Spleen (tissue), 11 donors: Measurements from ENCODE around the gene MAGI2. TPM values are rescaled to one million over a fixed set of nuclear protein-coding genes. Genes with fewer than 3 reads are reported as not detected.

Source experiments
- DNase-seq: peaks from one replicate; pipeline ENCODE4 v3.0.0-alpha.2; 2020
- H3K27ac ChIP-seq, 8 donors: fragments of 200-600 bp; sonication (generic) in 7 of 8; 1 replicate in 4 of 8; 2 replicates in 4 of 8; pipeline versions ENCODE4 v1.5.0 to v1.8.0; 2016 to 2021; ENCODE audit warnings: inconsistent platforms in 4 of 8, mild to moderate bottlenecking in 4 of 8, moderate library complexity in 1 of 8
- H3K27me3 ChIP-seq, 7 donors: fragments of 200-600 bp; sonication (generic) in 6 of 7; replicated peaks in 1 of 7; 1 replicate in 4 of 7; 2 replicates in 3 of 7; pipeline versions ENCODE4 v1.5.0 to v1.8.0; 2016 to 2021; ENCODE audit warnings: inconsistent platforms in 3 of 7, mild to moderate bottlenecking in 1 of 7
- H3K36me3 ChIP-seq, 6 donors: fragments of 200-600 bp; sonication (generic) in 5 of 6; 1 replicate in 4 of 6; 2 replicates in 2 of 6; pipeline versions ENCODE4 v1.5.0 to v1.8.0; 2016 to 2021; ENCODE audit warnings: inconsistent platforms in 2 of 6
- H3K4me1 ChIP-seq, 6 donors: fragments of 200-600 bp; sonication (generic) in 5 of 6; 1 replicate in 3 of 6; 2 replicates in 3 of 6; pipeline versions ENCODE4 v1.5.0 to v1.8.0; 2016 to 2021; ENCODE audit warnings: inconsistent platforms in 3 of 6
- H3K4me3 ChIP-seq, 8 donors: fragments of 200-600 bp; sonication (generic) in 7 of 8; 1 replicate in 4 of 8; 2 replicates in 4 of 8; pipeline versions ENCODE4 v1.5.0 to v1.8.0; 2016 to 2021; ENCODE audit warnings: inconsistent platforms in 4 of 8, mild to moderate bottlenecking in 4 of 8, moderate library complexity in 2 of 8
- H3K9me3 ChIP-seq, 8 donors: fragments of 200-600 bp; sonication (generic) in 7 of 8; 1 replicate in 4 of 8; 2 replicates in 4 of 8; pipeline versions ENCODE4 v1.5.0 to v1.8.0; 2016 to 2021; ENCODE audit warnings: inconsistent platforms in 4 of 8
- CTCF ChIP-seq, 11 experiments: fragments of 200-600 bp in 7 of 11; fragments of 450-650 bp in 4 of 11; sonication (generic) in 4 of 11; IDR thresholded peaks in 8 of 11; conservative IDR thresholded peaks in 3 of 11; 1 replicate in 7 of 11; 2 replicates in 4 of 11; pipeline versions ENCODE4 v1.4.0 to v1.8.0; 2016 to 2021; ENCODE audit warnings: antibody characterized with exemption in 11 of 11, inconsistent platforms in 4 of 11, mild to moderate bottlenecking in 1 of 11
- POLR2A ChIP-seq, 3 donors: fragments of 450-650 bp; IDR thresholded peaks; one replicate each; pipeline ENCODE4 v1.5.1; 2017; ENCODE audit warnings: antibody characterized with exemption in 3 of 3, mild to moderate bottlenecking in 1 of 3
- POLR2AphosphoS5 ChIP-seq, 3 donors: sonication (generic); formaldehyde crosslinking; IDR thresholded peaks; one replicate each; pipeline ENCODE4 v1.5.1; 2017; ENCODE audit warnings: antibody characterized with exemption in 3 of 3
- WGBS, 5 donors: extraction: QIAGEN DNeasy Blood & Tissue Kit in 3 of 5; methylation state at CpG; one replicate each; pipeline versions ENCODE4 v1.1.5 to v1.1.7; 2013 to 2018; 5-methylcytosine and 5-hydroxymethylcytosine counted together
- intact Hi-C: fragments of 100-400 bp; cut with DNase I; formaldehyde crosslinking; loops from one replicate; pipeline ENCODE4 v1.15.0; 2023; ENCODE audit warnings: low total_unique reads
- polyA plus RNA-seq, 3 donors: library from polyadenylated mRNA; stranded (reverse); fragments of 200-250 nt; gene quantifications; one replicate each; pipeline ENCODE4 v1.2.1, GENCODE V29; 2013
- total RNA-seq, 7 donors: library from RNA; depleted of rRNA in 3 of 7; stranded (reverse); fragments of >200 nt in 3 of 7; fragmentation: NEBNext Ultra II Directional in 4 of 7; extraction: Animal tissue kit (Norgen Biotek cat#: 25700) in 4 of 7; gene quantifications; one replicate each; pipeline versions ENCODE4 v1.1.0 to v1.2.1, GENCODE V29; 2016 to 2021
- donor health status: healthy with polysubstance abuse.
- donor health status: DM: no; HTN: no; CAD: no; lungs with moderate emphysema.
- donor health status: DM: no; HTN: no; CAD: no.
- donor health status: Bipolar disorder and iron deficiency.
- donor health status: healthy.
- donor health status: DM: no; HTN: no; CAD: no.
- donor health status: DM: yes; HTN: yes; CAD: no.

The MAGI2 gene
- total and polyA plus RNA-seq, 10 donors, result 0.74 to 18.1 (median 11.1) TPM

DNA sequence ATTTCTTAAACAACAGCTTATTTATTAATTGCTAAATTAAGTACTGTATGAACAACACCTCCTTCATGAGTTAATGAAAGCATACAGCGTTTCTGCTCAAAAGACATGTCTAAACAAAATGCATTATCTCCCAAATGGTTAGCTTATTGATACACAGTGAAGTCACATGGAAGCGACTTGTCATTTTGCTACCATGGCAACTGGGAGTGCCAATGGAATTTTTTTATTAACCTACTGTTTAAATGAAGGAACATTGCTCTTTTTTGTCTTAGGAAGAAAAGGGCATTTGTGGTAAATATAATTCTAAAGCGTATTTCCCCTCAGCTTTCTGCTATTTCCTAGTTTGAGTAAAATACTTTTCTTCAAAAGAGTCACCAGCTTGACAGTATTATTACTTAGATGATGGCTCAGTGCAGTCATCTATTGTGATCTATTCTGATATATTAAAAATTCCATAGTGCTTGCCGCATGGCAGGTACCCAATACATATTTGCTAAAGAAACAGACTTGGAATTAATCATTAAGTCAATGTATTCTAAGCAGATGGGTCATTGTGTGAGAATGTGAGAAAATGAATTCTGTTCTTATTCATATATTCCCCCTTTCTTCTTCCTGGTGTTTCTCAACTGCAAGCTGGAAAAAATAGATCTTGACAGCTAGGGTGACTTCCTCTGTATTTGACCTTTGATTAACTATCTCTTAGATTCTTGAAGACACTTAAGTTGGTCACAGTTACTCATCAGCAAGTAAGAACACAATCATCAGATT, 818.3 kb downstream of the MAGI2 start:
- intact Hi-C loops, result no loop called here
- no peak overlapping the region for H3K4me3 ChIP-seq
- H3K36me3 ChIP-seq, result no peaks in the 10 kb centered on the region
- no peaks in the 10 kb centered on the region for H3K4me1 ChIP-seq
- DNase-seq, result no peak
- H3K27me3 ChIP-seq, result no peaks in the 10 kb centered on the region
- whole genome bisulfite sequencing, 5 donors, result 80 to 88% (median 83%) methylated on average over 4 of the region's 4 CpGs
- H3K9me3 ChIP-seq, result peaks cover 0 to 9% (median 0%) of the 10 kb centered on the region in 8 donors
- TF ChIP-seq POLR2AphosphoS5 (IDR thresholded peaks at IDR 0.05) (no peak), POLR2A (IDR thresholded peaks at IDR 0.05) (no peak), CTCF (IDR thresholded peaks at IDR 0.05 in 8 of 11, conservative IDR thresholded peaks at IDR 0.05 in 3 of 11) (no peak)
- H3K27ac ChIP-seq, result no peak overlapping the region

GRCh38 chr7:78634093-78634492, 819.4 kb downstream of the MAGI2 start:
- H3K4me3 ChIP-seq, result no peak overlapping the region
- H3K9me3 ChIP-seq, result peaks cover 0 to 9% (median 0%) of the 10 kb centered on the region in 8 donors
- DNase-seq, result no peak
- TF ChIP-seq CTCF (IDR thresholded peaks at IDR 0.05 in 8 of 11, conservative IDR thresholded peaks at IDR 0.05 in 3 of 11) (no peak), POLR2AphosphoS5 (IDR thresholded peaks at IDR 0.05) (no peak), POLR2A (IDR thresholded peaks at IDR 0.05) (no peak)
- no peak overlapping the region for H3K27ac ChIP-seq
- intact Hi-C loops, result no loop called here
- no peaks in the 10 kb centered on the region for H3K27me3 ChIP-seq
- H3K36me3 ChIP-seq, result no peaks in the 10 kb centered on the region
- WGBS, 5 donors, result 90 to 97% (median 96%) methylated on average over 1 of the region's 1 CpG
- no peaks in the 10 kb centered on the region for H3K4me1 ChIP-seq

GRCh38 chr7:78620920-78621319, 832.5 kb downstream of the MAGI2 start:
- H3K27ac ChIP-seq, result no peak overlapping the region
- H3K27me3 ChIP-seq, result no peaks in the 10 kb centered on the region
- DNase-seq, result no peak
- 44 to 61% (median 53%) methylated on average over 2 of the region's 2 CpGs for WGBS, 5 donors
- TF ChIP-seq POLR2AphosphoS5 (IDR thresholded peaks at IDR 0.05), result no peak
- no peak for TF ChIP-seq CTCF (IDR thresholded peaks at IDR 0.05 in 8 of 11, conservative IDR thresholded peaks at IDR 0.05 in 3 of 11)
- no peak for TF ChIP-seq POLR2A (IDR thresholded peaks at IDR 0.05)
- intact Hi-C loops, result no loop called here
- no peaks in the 10 kb centered on the region for H3K9me3 ChIP-seq
- no peaks in the 10 kb centered on the region for H3K4me1 ChIP-seq
- no peak overlapping the region for H3K4me3 ChIP-seq
- H3K36me3 ChIP-seq, result no peaks in the 10 kb centered on the region

GRCh38 chr7:78616539-78616938, 836.9 kb downstream of the MAGI2 start:
- Histone ChIP-seq H3K27ac (no peak overlapping the region), H3K36me3 (no peaks in the 10 kb centered on the region), H3K9me3 (no peaks in the 10 kb centered on the region), H3K27me3 (no peaks in the 10 kb centered on the region), H3K4me1 (no peaks in the 10 kb centered on the region), H3K4me3 (no peak overlapping the region)
- DNase-seq, result no peak
- no peak for TF ChIP-seq POLR2AphosphoS5 (IDR thresholded peaks at IDR 0.05)
- no peak for TF ChIP-seq POLR2A (IDR thresholded peaks at IDR 0.05)
- TF ChIP-seq CTCF (IDR thresholded peaks at IDR 0.05 in 8 of 11, conservative IDR thresholded peaks at IDR 0.05 in 3 of 11), result no peak
- intact Hi-C loops, result no loop called here
